IMR-90 (cell line): ENCODE measurements around the gene SLC12A6. TPM values are rescaled to one million over a fixed set of nuclear protein-coding genes. Genes with fewer than 3 reads are reported as not detected.

Experiments used
- ATAC-seq: fragments of 200-7000 bp; cut with Tn5 transposase; 2 replicates; pipeline ENCODE4 v1.9.1; 2020; ENCODE audit warnings: low read depth, mild to moderate bottlenecking, moderate library complexity
- BruUV-seq: library from RNA; stranded (reverse); fragments of 400-500 nt; replicated peaks from 2 replicates; lab custom pipeline; 2021; lab: Mats Ljungman, UMichigan
- CTCF ChIA-PET: fragments of 300-600 bp; formaldehyde crosslinking; extraction: SDS; loops from one replicate; lab custom pipeline; 2021; ENCODE audit warnings: antibody characterized with exemption; lab: Yijun Ruan, JAX
- POLR2A ChIA-PET: fragments of 300-600 bp; sonication (Branson Sonifier 250); formaldehyde crosslinking; loops from one replicate; lab custom pipeline; 2022; ENCODE audit warnings: antibody characterized with exemption; ENCODE audit not compliant: unreplicated experiment; lab: Charles Lee
- DNase-seq: peaks from one replicate; pipeline ENCODE4 v3.0.0; 2013
- H2AFZ ChIP-seq: replicated peaks from 2 replicates; pipeline ENCODE3; 2013; ENCODE audit warnings: low read length, mild to moderate bottlenecking; ENCODE audit not compliant: poor library complexity
- H2AK5ac ChIP-seq: 2 replicates; pipeline ENCODE4 v1.6.1; 2013; ENCODE audit warnings: low read depth, low read length, inconsistent platforms
- H2AK9ac ChIP-seq: replicated peaks from 2 replicates; pipeline ENCODE3; 2013; ENCODE audit warnings: mild to moderate bottlenecking, low read depth, low read length, moderate library complexity; ENCODE audit not compliant: poor library complexity
- H2BK120ac ChIP-seq: 2 replicates; pipeline ENCODE4 v1.6.1; 2013; ENCODE audit warnings: low read depth, low read length, inconsistent platforms
- H2BK15ac ChIP-seq: 3 replicates; pipeline ENCODE4 v1.6.1; 2013; ENCODE audit warnings: low read depth, low read length, inconsistent platforms
- H2BK20ac ChIP-seq: 2 replicates; pipeline ENCODE4 v1.6.1; 2013; ENCODE audit warnings: low read depth, mild to moderate bottlenecking, inconsistent platforms, low read length, moderate library complexity
- H2BK5ac ChIP-seq: 2 replicates; pipeline ENCODE4 v1.6.1; 2013; ENCODE audit warnings: mild to moderate bottlenecking, low read depth, low read length, inconsistent platforms; ENCODE audit not compliant: poor library complexity, severe bottlenecking
- H3K14ac ChIP-seq: replicated peaks from 2 replicates; pipeline ENCODE4 v1.6.1; 2013; ENCODE audit warnings: low read depth, low read length, inconsistent platforms
- H3K18ac ChIP-seq: 2 replicates; pipeline ENCODE4 v1.6.1; 2013; ENCODE audit warnings: low read depth, low read length, control low read depth
- H3K23ac ChIP-seq: 2 replicates; pipeline ENCODE4 v1.6.1; 2013; ENCODE audit warnings: low read depth, low read length, inconsistent platforms
- H3K27ac ChIP-seq: 2 replicates; pipeline ENCODE4 v1.5.1; 2013; ENCODE audit warnings: mild to moderate bottlenecking, control low read depth, low read length; ENCODE audit not compliant: insufficient read depth
- H3K27me3 ChIP-seq: 2 replicates; pipeline ENCODE4 v1.6.1; 2013; ENCODE audit warnings: low read length; ENCODE audit not compliant: control insufficient read depth, insufficient read depth
- H3K36me3 ChIP-seq: 2 replicates; pipeline ENCODE4 v1.6.1; 2013; ENCODE audit warnings: low read length, mixed read lengths; ENCODE audit not compliant: control insufficient read depth, insufficient read depth
- H3K4ac ChIP-seq: 2 replicates; pipeline ENCODE4 v1.6.1; 2013; ENCODE audit warnings: low read depth, low read length, inconsistent platforms
- H3K4me1 ChIP-seq: 2 replicates; pipeline ENCODE4 v1.6.1; 2013; ENCODE audit warnings: low read length, mixed read lengths; ENCODE audit not compliant: control insufficient read depth, insufficient read depth
- H3K4me2 ChIP-seq: 2 replicates; pipeline ENCODE4 v1.6.1; 2013; ENCODE audit warnings: low read depth, mild to moderate bottlenecking, control low read depth, low read length, moderate library complexity
- H3K4me3 ChIP-seq: 2 replicates; pipeline ENCODE4 v1.5.1; 2013; ENCODE audit warnings: low read depth, mild to moderate bottlenecking, control low read depth, low read length, moderate library complexity; ENCODE audit not compliant: insufficient read depth
- H3K56ac ChIP-seq: 2 replicates; pipeline ENCODE4 v1.6.1; 2013; ENCODE audit warnings: low read length, inconsistent platforms; ENCODE audit not compliant: insufficient read depth; ENCODE audit errors: extremely low read depth
- H3K79me1 ChIP-seq, 2 experiments: 2 replicates each; pipeline ENCODE4 v1.6.1; 2013; ENCODE audit warnings: low read length in 2 of 2, inconsistent platforms in 1 of 2, low read depth in 1 of 2
- H3K9ac ChIP-seq: 2 replicates; pipeline ENCODE4 v1.6.1; 2013; ENCODE audit warnings: low read depth, low read length, control low read depth
- H3K9me1 ChIP-seq: 2 replicates; pipeline ENCODE4 v1.6.1; 2013; ENCODE audit warnings: low read length, inconsistent platforms; ENCODE audit not compliant: insufficient read depth
- H3K9me3 ChIP-seq: 2 replicates; pipeline ENCODE4 v1.6.1; 2013; ENCODE audit warnings: low read length; ENCODE audit not compliant: control insufficient read depth, insufficient read depth
- H4K20me1 ChIP-seq: 2 replicates; pipeline ENCODE4 v1.6.1; 2013; ENCODE audit warnings: low read length, inconsistent platforms; ENCODE audit not compliant: insufficient read depth
- H4K5ac ChIP-seq: 2 replicates; pipeline ENCODE4 v1.6.1; 2013; ENCODE audit warnings: mild to moderate bottlenecking, low read depth, low read length, control low read depth
- H4K8ac ChIP-seq, 2 experiments: 2 replicates each; pipeline ENCODE4 v1.6.1; 2013; ENCODE audit warnings: low read depth in 2 of 2, low read length in 2 of 2, control low read depth in 1 of 2, inconsistent platforms in 1 of 2
- H4K91ac ChIP-seq: 2 replicates; pipeline ENCODE4 v1.6.1; 2013; ENCODE audit warnings: low read depth, low read length, inconsistent platforms; ENCODE audit not compliant: insufficient read depth
- FOS ChIP-seq: fragments of 150-350 bp; IDR thresholded peaks from 2 replicates; pipeline ENCODE4 v1.6.1; 2016; ENCODE audit warnings: low read depth, low read length
- MAFK ChIP-seq: IDR thresholded peaks from 2 replicates; pipeline ENCODE4 v1.6.1; 2012; ENCODE audit warnings: low read depth, low read length, improper control_type of control experiment
- MAZ ChIP-seq: IDR thresholded peaks from 2 replicates; pipeline ENCODE4 v1.6.1; 2012; ENCODE audit warnings: low read depth, mild to moderate bottlenecking, low read length, improper control_type of control experiment, moderate library complexity, borderline replicate concordance
- MXI1 ChIP-seq: IDR thresholded peaks from 2 replicates; pipeline ENCODE4 v1.6.1; 2012; ENCODE audit warnings: low read depth, mild to moderate bottlenecking, low read length, moderate library complexity, borderline replicate concordance
- NFE2L2 ChIP-seq: fragments of 150-350 bp; IDR thresholded peaks from 2 replicates; pipeline ENCODE4 v1.6.1; 2016; ENCODE audit warnings: low read depth, mild to moderate bottlenecking, low read length
- POLR2A ChIP-seq: IDR thresholded peaks from 2 replicates; pipeline ENCODE4 v1.6.1; 2012; ENCODE audit warnings: mild to moderate bottlenecking, low read depth, low read length
- RAD21 ChIP-seq: IDR thresholded peaks from 2 replicates; pipeline ENCODE4 v1.6.1; 2012; ENCODE audit warnings: low read length, improper control_type of control experiment
- RCOR1 ChIP-seq: IDR thresholded peaks from 2 replicates; pipeline ENCODE4 v1.6.1; 2012; ENCODE audit warnings: mild to moderate bottlenecking, low read length, improper control_type of control experiment; ENCODE audit not compliant: insufficient replicate concordance
- RFX5 ChIP-seq: IDR thresholded peaks from 2 replicates; pipeline ENCODE4 v1.8.0; 2012; ENCODE audit warnings: low read depth, mild to moderate bottlenecking, low read length, moderate library complexity
- SMC3 ChIP-seq: fragments of 150-350 bp; IDR thresholded peaks from 2 replicates; pipeline ENCODE4 v1.6.1; 2016; ENCODE audit warnings: low read depth, mild to moderate bottlenecking, antibody characterized with exemption, low read length, moderate library complexity
- USF2 ChIP-seq: fragments of 150-350 bp; IDR thresholded peaks from 2 replicates; pipeline ENCODE4 v1.6.1; 2017; ENCODE audit warnings: mild to moderate bottlenecking, antibody characterized with exemption, low read length, low read depth
- WGBS, 2 experiments: methylation state at CpG; one replicate each; pipeline versions ENCODE4 v1.1.5 to v1.1.7; 2013; ENCODE audit warnings: missing lambda C conversion rate in 2 of 2; ENCODE audit not compliant: insufficient read length in 1 of 2; ENCODE audit errors: extremely low coverage in 2 of 2; 5-methylcytosine and 5-hydroxymethylcytosine counted together
- dilution Hi-C: fragments of 300-500 bp; cut with HindIII; formaldehyde crosslinking; loops from one replicate; pipeline ENCODE4 v1.14.3; 2018; ENCODE audit warnings: low sequenced_read_pairs; ENCODE audit not compliant: unreplicated experiment
- in situ Hi-C: fragments of 300-500 bp; cut with MboI; formaldehyde crosslinking; loops from 3 replicates; pipeline ENCODE4 v1.14.3; 2019; ENCODE audit warnings: low sequenced_read_pairs, inconsistent platforms, mixed read lengths
- intact Hi-C: fragments of 100-400 bp; cut with micrococcal nuclease; formaldehyde crosslinking; loops from 2 replicates; pipeline ENCODE4 v1.10.0; 2022
- polyA plus RNA-seq, 3 experiments: library from polyadenylated mRNA; depleted of rRNA; stranded (reverse); fragments of >200 nt; gene quantifications; 2 replicates each; pipeline ENCODE4 v1.2.3, GENCODE V29; 2012; ENCODE audit warnings: low replicate concordance in 1 of 3
- total RNA-seq: library from RNA; depleted of rRNA; stranded (reverse); fragments of >200 nt; gene quantifications from 2 replicates; pipeline ENCODE4 v1.2.3, GENCODE V29; 2012
- TF ChIP-seq, protein P1 (sequence below): fragments of 150-350 bp; IDR thresholded peaks from 2 replicates; pipeline ENCODE4 v1.6.1; 2016; ENCODE audit warnings: low read depth, mild to moderate bottlenecking, low read length, moderate library complexity, borderline replicate concordance

SLC12A6 gene
- total and polyA plus RNA-seq, 2 of the 4 experiments (the other 2 are of a cell fraction) = 7.7 to 10.2 TPM

DNA sequence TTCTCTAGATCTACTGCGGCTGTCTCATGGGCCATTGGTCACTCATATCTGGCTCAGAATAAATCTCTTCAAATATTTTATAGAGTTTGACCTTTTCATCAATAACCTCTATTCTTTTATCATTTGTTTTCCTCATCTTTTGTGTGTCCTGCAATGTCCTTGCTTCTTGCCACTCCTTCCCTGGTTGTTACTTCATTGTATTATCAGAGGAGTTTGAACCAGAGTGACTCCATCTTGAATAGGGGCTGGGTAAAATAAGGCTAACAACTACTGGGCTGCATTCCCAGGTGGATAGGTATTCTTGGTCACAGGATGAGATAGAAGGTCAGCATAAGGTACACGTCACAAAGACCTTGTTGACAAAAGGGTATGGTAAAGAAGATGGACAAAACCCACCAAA lies 39.3 kb upstream of the SLC12A6 start:
- intact Hi-C loops = no loop called here
- Histone ChIP-seq H3K4me2 (no peak overlapping the region), H3K18ac (no peak overlapping the region), H3K9me1 (peaks cover 2% of the 10 kb centered on the region; the same call in 1 of the 2 replicates), H3K9me3 (no peaks in the 10 kb centered on the region), H3K23ac (no peak overlapping the region), H3K4me1 (no peaks in the 10 kb centered on the region), H2BK20ac (no peak overlapping the region), H4K20me1 (no peaks in the 10 kb centered on the region), H3K27ac (no peak overlapping the region), H3K79me1 (no peaks in the 10 kb centered on the region; a peak in 1 of 4 replicates), H3K36me3 (no peaks in the 10 kb centered on the region), H4K8ac (no peak overlapping the region), H4K91ac (no peak overlapping the region), H4K5ac (no peak overlapping the region), H2AFZ (no peak overlapping the region), H2BK15ac (no peak overlapping the region), H2BK5ac (no peak overlapping the region), H3K9ac (no peak overlapping the region), H3K4me3 (no peak overlapping the region), H3K56ac (no peak overlapping the region), H3K14ac (no peak overlapping the region), H2AK5ac (no peak overlapping the region), H2AK9ac (no peak overlapping the region), H3K4ac (no peak overlapping the region), H3K27me3 (no peaks in the 10 kb centered on the region), H2BK120ac (no peak overlapping the region)
- dilution Hi-C loops = no loop called here
- ATAC-seq = no peak
- DNase-seq = no peak
- BruUV-seq = no TSS peak
- in situ Hi-C loops = no loop called here
- WGBS, 2 experiments = no CpG with 5 or more reads among the region's 2 CpGs
- CTCF ChIA-PET = no interaction called here
- POLR2A ChIA-PET = no interaction called here
- TF ChIP-seq MAZ = no peak
- TF ChIP-seq MAFK = no peak
- no peak for TF ChIP-seq RAD21
- TF ChIP-seq SMC3 = no peak
- TF ChIP-seq NFE2L2 = no peak
- TF ChIP-seq, protein P1, sequence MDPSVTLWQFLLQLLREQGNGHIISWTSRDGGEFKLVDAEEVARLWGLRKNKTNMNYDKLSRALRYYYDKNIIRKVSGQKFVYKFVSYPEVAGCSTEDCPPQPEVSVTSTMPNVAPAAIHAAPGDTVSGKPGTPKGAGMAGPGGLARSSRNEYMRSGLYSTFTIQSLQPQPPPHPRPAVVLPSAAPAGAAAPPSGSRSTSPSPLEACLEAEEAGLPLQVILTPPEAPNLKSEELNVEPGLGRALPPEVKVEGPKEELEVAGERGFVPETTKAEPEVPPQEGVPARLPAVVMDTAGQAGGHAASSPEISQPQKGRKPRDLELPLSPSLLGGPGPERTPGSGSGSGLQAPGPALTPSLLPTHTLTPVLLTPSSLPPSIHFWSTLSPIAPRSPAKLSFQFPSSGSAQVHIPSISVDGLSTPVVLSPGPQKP = no peak
- no peak for TF ChIP-seq MXI1
- no peak for TF ChIP-seq USF2
- TF ChIP-seq POLR2A = no peak
- no peak for TF ChIP-seq RFX5
- no peak for TF ChIP-seq FOS
- TF ChIP-seq RCOR1 = no peak
